ENCODE results near the gene CGB5. TPM values are rescaled to one million over a fixed set of nuclear protein-coding genes. Genes with fewer than 3 reads are reported as not detected.
A peak's percentile ranks its signal among the peaks of the same experiment; 100 is the strongest.

CGB5 gene
- total and polyA plus RNA-seq, 2 experiments from 2014 or later: not detected

DNA sequence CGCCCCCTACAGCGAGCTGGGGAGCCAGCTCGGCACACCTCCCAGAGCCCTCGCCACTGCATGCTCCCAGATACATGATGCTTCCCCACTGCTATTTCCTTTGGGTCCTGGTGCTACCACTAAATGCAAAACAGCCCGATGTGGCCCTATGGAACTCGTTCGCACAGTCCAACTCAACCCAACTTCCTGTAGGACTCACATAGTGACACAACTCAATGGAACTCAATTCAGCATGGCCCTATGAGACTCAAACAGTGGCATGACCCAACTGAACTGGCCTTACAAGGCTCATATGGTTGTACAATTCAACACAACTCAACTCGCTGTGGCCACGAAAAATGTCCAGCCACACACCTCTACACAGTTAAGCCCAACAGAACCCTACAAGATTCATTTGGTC lies 25.4 kb downstream of the CGB5 start:
- peaks cover 85% of the 10 kb centered on the region for H3K27me3 ChIP-seq (ENCODE audit: insufficient read depth)
- peaks cover 71% of the 10 kb centered on the region for H3K27me3 Mint-ChIP-seq (ENCODE audit: insufficient read depth, low read depth, poor library complexity)
- TF ChIP-seq STAT1 (IDR thresholded peaks at IDR 0.05; ENCODE audit: unreplicated experiment) (no peak), NANOG (IDR thresholded peaks at IDR 0.05; ENCODE audit: borderline replicate concordance) (no peak)

DNA sequence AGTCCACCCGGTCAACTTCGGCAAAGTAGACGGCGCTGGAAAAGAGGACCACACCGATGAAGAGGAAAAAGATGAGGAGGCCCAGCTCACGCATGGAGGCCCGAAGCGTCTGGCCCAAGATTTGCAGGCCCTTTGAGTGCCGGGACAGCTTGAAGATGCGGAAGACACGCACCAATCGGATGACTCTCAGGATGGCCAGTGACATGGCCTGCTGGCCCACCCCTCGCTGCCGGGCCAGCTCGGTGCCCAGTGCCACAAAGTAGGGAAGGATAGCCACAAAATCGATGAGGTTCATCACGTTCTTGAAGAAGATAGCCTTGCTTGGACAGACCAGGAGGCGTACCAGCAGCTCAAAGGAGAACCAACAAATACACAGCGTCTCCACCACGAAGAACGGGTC lies 26.8 kb downstream of the CGB5 start:
- Histone ChIP-seq H3K4me1 (ENCODE audit: insufficient read depth) (peaks cover 21% of the 10 kb centered on the region), H3K4me3 (no peak overlapping the region), H3K79me2 (replicated peaks; ENCODE audit: insufficient read depth) (no peaks in the 10 kb centered on the region), H3K4me2 (no peak overlapping the region), H3K36me3 (ENCODE audit: insufficient read depth) (no peaks in the 10 kb centered on the region), H3K27ac (ENCODE audit: low read depth) (no peak overlapping the region), H3K27me3 (ENCODE audit: insufficient read depth) (peaks cover 88% of the 10 kb centered on the region), H4K20me1 (replicated peaks; ENCODE audit: insufficient read depth) (no peaks in the 10 kb centered on the region; the same call in 1 of the 2 replicates), H3F3A (replicated peaks; ENCODE audit: low read depth) (no peaks in the 10 kb centered on the region), H2AFZ (no peak overlapping the region), H3K9me2 (ENCODE audit: insufficient read depth) (0 out of 2 replicates have a peak, but pooled peaks cover 6% of the 10 kb centered on the region)
- H3K27ac Mint-ChIP-seq: no peak overlapping the region
- no peak for ATAC-seq
- H3K4me3 Mint-ChIP-seq: peak overlapping the region; percentile 21; the same call in 1 of the 3 replicates
- peaks cover 10% of the 10 kb centered on the region for H3K36me3 Mint-ChIP-seq (ENCODE audit: low read depth)
- peaks cover 29% of the 10 kb centered on the region for H3K9me3 Mint-ChIP-seq
- H3K27me3 Mint-ChIP-seq (ENCODE audit: insufficient read depth, low read depth, poor library complexity): peaks cover 75% of the 10 kb centered on the region
- peaks cover 34% of the 10 kb centered on the region for H3K4me1 Mint-ChIP-seq
- no peak for DNase-seq (ENCODE audit: low spot score)
- TF ChIP-seq JUNB (IDR thresholded peaks at IDR 0.05; ENCODE audit: unreplicated experiment) (no peak), ZNF114 (CRISPR knock-in tag; IDR thresholded peaks at IDR 0.05) (no peak), CREB1 (CRISPR knock-in tag; IDR thresholded peaks at IDR 0.05; ENCODE audit: low read depth) (no peak), ZNF331 (CRISPR knock-in tag; IDR thresholded peaks at IDR 0.05; ENCODE audit: low read depth) (no peak), CTCF (conservative IDR thresholded peaks at IDR 0.05; ENCODE audit: low read depth in 2 of 2) (no peak), EZH2phosphoT487 (IDR thresholded peaks at IDR 0.05; ENCODE audit: unreplicated experiment) (no peak)

More for the DNA sequence above, 25.4 kb downstream of the CGB5 start:
- Histone ChIP-seq H2AFZ (no peak overlapping the region), H3K27ac (ENCODE audit: low read depth) (no peak overlapping the region), H3K4me1 (ENCODE audit: insufficient read depth) (peaks cover 29% of the 10 kb centered on the region), H3K36me3 (ENCODE audit: insufficient read depth) (no peaks in the 10 kb centered on the region), H3K9me2 (ENCODE audit: insufficient read depth) (0 out of 2 replicates have a peak, but pooled peaks cover 6% of the 10 kb centered on the region), H3K4me2 (no peak overlapping the region), H4K20me1 (replicated peaks; ENCODE audit: insufficient read depth) (no peaks in the 10 kb centered on the region; the same call in 1 of the 2 replicates), H3F3A (replicated peaks; ENCODE audit: low read depth) (no peaks in the 10 kb centered on the region), H3K79me2 (replicated peaks; ENCODE audit: insufficient read depth) (no peaks in the 10 kb centered on the region), H3K4me3 (no peak overlapping the region)
- H3K27ac Mint-ChIP-seq: no peak overlapping the region
- H3K36me3 Mint-ChIP-seq (ENCODE audit: low read depth): peaks cover 10% of the 10 kb centered on the region
- no peak for ATAC-seq
- H3K4me3 Mint-ChIP-seq: no peak overlapping the region; the same call in 2 of the 3 replicates
- peaks cover 29% of the 10 kb centered on the region for H3K9me3 Mint-ChIP-seq
- H3K4me1 Mint-ChIP-seq: peaks cover 39% of the 10 kb centered on the region
- DNase-seq (ENCODE audit: low spot score): no peak

Measured in GM23338 (cell line).